Measurements from ENCODE around the gene GPHB5. TPM values are rescaled to one million over a fixed set of nuclear protein-coding genes. Genes with fewer than 3 reads are reported as not detected.

The GPHB5 gene
- total RNA-seq, 1 donor, result not detected

DNA sequence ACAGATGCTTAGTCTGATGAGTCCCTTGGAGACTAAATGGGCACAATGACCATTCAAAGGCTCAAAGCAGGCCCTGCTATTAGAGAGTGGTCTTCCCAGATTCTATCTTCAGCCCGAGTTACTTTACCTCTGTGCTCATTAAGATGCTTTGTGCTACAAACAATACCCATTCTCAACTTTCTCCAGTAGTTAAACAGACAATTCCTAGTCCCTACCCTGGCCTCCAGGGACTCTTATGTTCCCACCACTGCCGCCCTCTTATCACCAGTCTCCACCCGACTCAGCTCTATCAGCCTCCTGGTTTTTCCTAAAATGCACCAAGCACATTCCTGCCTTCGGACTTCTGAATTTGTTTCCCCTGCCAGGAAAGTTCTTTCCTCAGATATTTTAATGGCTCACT is 25.6 kb upstream of the GPHB5 start:
- no peak for DNase-seq (ENCODE audit: low read depth)
- TF ChIP-seq, protein P1, sequence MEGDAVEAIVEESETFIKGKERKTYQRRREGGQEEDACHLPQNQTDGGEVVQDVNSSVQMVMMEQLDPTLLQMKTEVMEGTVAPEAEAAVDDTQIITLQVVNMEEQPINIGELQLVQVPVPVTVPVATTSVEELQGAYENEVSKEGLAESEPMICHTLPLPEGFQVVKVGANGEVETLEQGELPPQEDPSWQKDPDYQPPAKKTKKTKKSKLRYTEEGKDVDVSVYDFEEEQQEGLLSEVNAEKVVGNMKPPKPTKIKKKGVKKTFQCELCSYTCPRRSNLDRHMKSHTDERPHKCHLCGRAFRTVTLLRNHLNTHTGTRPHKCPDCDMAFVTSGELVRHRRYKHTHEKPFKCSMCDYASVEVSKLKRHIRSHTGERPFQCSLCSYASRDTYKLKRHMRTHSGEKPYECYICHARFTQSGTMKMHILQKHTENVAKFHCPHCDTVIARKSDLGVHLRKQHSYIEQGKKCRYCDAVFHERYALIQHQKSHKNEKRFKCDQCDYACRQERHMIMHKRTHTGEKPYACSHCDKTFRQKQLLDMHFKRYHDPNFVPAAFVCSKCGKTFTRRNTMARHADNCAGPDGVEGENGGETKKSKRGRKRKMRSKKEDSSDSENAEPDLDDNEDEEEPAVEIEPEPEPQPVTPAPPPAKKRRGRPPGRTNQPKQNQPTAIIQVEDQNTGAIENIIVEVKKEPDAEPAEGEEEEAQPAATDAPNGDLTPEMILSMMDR (IDR thresholded peaks at IDR 0.05; ENCODE audit: insufficient read depth, low read length), result no peak
- no peak overlapping the region for H3K4me3 ChIP-seq (ENCODE audit: low read depth, low read length)

GRCh38 chr14:63343878-63344277 is 25.1 kb upstream of the GPHB5 start:
- H3K4me3 ChIP-seq (ENCODE audit: low read depth, low read length), result no peak overlapping the region
- DNase-seq (ENCODE audit: low read depth), result peak; percentile 6
- TF ChIP-seq, protein P1 (IDR thresholded peaks at IDR 0.05; ENCODE audit: insufficient read depth, low read length), result no peak

DNA sequence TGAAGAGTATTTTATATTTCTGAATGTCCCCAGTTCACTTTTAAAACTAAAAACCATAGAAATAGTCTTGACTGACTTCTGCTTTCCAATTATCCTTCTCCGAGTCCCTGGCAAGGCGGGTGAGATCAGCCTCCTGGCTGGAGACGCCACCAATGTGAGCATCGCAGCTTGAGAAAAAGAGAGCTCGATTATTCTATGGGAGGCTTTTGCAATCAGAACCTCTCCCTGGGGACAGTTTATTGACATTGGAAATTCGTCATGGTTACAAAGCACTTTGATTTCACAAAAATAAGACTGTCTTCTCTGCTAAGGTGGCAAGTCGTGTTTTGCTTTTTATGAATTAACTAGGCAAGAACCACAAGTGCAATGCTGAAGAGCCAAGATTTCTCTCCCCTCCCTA is 23.6 kb upstream of the GPHB5 start:
- TF ChIP-seq, protein P1 (IDR thresholded peaks at IDR 0.05; ENCODE audit: insufficient read depth, low read length), result no peak
- DNase-seq (ENCODE audit: low read depth), result peak; percentile 5
- H3K4me3 ChIP-seq (ENCODE audit: low read depth, low read length), result no peak overlapping the region

DNA sequence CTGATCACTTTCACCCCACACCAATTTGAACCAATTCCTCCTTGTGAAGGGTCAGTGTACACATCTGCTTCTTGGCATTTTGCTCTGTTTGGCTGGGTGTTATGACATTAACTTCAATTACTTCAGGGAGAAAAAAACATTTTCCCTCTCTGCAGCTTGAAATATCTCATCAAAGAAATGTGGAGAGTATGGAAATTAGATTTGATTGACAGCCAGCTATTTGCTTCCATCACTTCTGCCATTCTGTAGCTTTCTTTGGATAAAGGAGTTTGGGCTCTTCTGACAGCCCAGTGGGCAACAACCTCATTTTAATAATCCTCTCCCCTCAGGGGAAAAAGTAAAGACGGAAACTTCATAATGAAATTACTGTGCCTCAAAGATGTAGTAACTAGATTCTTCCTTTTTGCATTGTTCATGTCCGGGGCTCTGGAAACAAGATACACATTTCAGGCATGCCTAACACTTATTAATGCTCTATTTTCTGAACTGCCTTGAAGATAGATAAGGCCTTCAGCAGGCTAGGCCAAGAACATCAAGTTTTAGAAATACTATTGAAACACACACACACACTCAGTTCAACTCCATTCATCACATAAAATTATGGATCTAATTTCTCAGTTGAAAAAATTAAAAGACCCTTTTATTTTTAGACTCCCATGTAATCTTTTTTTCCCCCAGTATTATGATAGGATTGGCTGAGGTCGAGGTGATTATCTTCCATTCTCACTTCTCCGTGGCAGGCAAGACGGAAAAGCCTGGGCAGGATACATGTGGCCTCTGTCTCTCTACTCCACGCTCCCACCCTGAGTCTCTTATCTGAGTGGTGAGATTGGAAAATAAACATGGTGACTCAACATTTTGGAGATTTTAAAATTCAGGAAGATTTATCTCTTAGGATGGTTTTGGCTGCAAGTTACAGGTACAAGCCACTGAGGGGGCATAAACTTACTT is 10.3 kb upstream of the GPHB5 start:
- peak; percentile 19 for DNase-seq (ENCODE audit: low read depth)
- TF ChIP-seq, protein P1 (IDR thresholded peaks at IDR 0.05; ENCODE audit: insufficient read depth, low read length), result no peak
- no peak overlapping the region for H3K4me3 ChIP-seq (ENCODE audit: low read depth, low read length)

DNA sequence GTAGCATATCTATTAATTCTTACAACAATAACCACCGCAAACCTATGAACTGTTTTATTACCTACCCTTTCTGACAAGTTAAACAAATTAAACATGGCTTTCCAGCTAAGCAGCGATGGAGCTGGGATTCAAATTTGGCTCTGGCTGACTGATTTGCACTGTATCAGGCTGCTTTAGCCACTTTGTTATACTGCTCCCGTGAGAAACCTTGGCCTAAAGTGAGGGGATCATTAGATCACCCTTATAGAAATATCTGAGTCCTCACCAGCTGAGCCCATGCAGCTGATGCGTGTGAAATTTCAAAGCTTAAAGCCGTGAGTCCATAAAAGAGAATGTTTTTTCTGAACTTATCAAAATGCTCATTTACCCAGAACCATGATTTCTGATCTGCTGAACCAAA is 8.1 kb upstream of the GPHB5 start:
- TF ChIP-seq, protein P1 (IDR thresholded peaks at IDR 0.05; ENCODE audit: insufficient read depth, low read length), result no peak
- H3K4me3 ChIP-seq (ENCODE audit: low read depth, low read length), result no peak overlapping the region
- DNase-seq (ENCODE audit: low read depth), result no peak

- no peak for DNase-seq (ENCODE audit: low read depth)
- TF ChIP-seq, protein P1 (IDR thresholded peaks at IDR 0.05; ENCODE audit: insufficient read depth, low read length), result no peak
- no peak overlapping the region for H3K4me3 ChIP-seq (ENCODE audit: low read depth, low read length)
Observed at GRCh38 chr14:63322897-63323573, 4.3 kb upstream of the GPHB5 start.
